ENCODE data around the gene B3GALT4. TPM values are rescaled to one million over a fixed set of nuclear protein-coding genes. Genes with fewer than 3 reads are reported as not detected.
A peak's percentile ranks its signal among the peaks of the same experiment; 100 is the strongest.

B3GALT4 gene
- total and polyA plus RNA-seq, 2 of the 13 experiments (the other 11 are each of a cell fraction or from before 2014, with no cell fraction given), result 0.04 to 0.27 TPM

DNA sequence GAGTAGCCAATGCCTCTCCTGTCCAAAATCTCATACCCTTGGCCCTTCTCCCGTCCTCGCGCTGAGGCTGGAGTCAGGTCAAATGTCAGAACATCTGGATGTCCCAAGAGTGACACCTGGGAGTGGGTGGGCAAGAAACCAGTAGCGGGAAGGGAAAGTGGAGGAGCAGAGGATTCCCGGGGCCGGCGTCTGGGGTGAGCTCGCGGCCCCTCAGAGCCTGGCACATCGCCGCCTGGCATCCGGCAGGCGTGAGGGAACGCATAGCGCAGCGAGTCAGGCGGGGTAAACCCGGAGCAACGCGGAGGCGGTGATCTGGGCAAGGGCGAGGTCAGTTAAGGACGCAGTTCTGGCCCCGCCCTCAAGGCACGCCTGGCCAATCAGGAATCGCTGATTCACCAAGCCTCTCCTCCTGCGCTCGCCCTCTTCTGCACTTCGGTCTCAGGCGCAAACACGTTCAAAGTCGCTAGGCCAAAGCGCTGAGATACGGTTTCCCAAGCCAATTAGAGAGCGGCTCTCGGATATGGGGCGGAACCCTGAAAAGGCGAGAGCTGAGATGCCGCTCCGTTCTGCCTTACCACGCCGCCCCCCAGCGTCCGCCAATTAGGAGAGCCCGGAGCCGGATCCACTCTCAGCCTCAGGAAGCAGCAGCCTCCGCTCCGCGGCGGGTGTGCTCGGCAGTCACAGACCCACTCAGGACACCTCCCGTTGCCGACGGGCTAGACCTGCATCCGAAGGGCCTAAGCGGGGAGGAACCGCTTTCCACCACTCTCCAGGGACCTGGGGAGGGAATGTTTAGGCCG, 27.8 kb upstream of the B3GALT4 start (continued):
- TF ChIP-seq MTF2 (CRISPR knock-in tag; IDR thresholded peaks at IDR 0.05; ENCODE audit: borderline replicate concordance) (0 out of 2 replicates have a peak, but pooled peaks have one; percentile 32), ZBTB7A (CRISPR knock-in tag; IDR thresholded peaks at IDR 0.05) (no peak), RAD51 (IDR thresholded peaks at IDR 0.05; ENCODE audit: borderline replicate concordance) (no peak), MIER3 (CRISPR knock-in tag; IDR thresholded peaks at IDR 0.05; ENCODE audit: borderline replicate concordance) (peak; percentile 72; the same call in 1 of the 2 replicates), ZNF354B (CRISPR knock-in tag; IDR thresholded peaks at IDR 0.05) (no peak; the same call in 1 of the 2 replicates), ZNF713 (CRISPR knock-in tag; IDR thresholded peaks at IDR 0.05) (peak; percentile 30; the same call in 1 of the 2 replicates), ZNF282 (IDR thresholded peaks at IDR 0.05; ENCODE audit: partially characterized antibody) (no peak), THAP11 (CRISPR knock-in tag; IDR thresholded peaks at IDR 0.05) (peak; percentile 76), ATF1 (CRISPR knock-in tag; IDR thresholded peaks at IDR 0.05) (peak; percentile 67; the same call in 1 of the 2 replicates), ZNF768 (CRISPR knock-in tag; IDR thresholded peaks at IDR 0.05) (no peak)
- TF ChIP-seq, protein P1, sequence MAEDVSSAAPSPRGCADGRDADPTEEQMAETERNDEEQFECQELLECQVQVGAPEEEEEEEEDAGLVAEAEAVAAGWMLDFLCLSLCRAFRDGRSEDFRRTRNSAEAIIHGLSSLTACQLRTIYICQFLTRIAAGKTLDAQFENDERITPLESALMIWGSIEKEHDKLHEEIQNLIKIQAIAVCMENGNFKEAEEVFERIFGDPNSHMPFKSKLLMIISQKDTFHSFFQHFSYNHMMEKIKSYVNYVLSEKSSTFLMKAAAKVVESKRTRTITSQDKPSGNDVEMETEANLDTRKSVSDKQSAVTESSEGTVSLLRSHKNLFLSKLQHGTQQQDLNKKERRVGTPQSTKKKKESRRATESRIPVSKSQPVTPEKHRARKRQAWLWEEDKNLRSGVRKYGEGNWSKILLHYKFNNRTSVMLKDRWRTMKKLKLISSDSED (CRISPR knock-in tag; IDR thresholded peaks at IDR 0.05), result no peak
- TF ChIP-seq, protein P2, sequence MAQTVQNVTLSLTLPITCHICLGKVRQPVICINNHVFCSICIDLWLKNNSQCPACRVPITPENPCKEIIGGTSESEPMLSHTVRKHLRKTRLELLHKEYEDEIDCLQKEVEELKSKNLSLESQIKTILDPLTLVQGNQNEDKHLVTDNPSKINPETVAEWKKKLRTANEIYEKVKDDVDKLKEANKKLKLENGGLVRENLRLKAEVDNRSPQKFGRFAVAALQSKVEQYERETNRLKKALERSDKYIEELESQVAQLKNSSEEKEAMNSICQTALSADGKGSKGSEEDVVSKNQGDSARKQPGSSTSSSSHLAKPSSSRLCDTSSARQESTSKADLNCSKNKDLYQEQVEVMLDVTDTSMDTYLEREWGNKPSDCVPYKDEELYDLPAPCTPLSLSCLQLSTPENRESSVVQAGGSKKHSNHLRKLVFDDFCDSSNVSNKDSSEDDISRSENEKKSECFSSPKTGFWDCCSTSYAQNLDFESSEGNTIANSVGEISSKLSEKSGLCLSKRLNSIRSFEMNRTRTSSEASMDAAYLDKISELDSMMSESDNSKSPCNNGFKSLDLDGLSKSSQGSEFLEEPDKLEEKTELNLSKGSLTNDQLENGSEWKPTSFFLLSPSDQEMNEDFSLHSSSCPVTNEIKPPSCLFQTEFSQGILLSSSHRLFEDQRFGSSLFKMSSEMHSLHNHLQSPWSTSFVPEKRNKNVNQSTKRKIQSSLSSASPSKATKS (CRISPR knock-in tag; IDR thresholded peaks at IDR 0.05), result no peak
- TF ChIP-seq, protein P3, sequence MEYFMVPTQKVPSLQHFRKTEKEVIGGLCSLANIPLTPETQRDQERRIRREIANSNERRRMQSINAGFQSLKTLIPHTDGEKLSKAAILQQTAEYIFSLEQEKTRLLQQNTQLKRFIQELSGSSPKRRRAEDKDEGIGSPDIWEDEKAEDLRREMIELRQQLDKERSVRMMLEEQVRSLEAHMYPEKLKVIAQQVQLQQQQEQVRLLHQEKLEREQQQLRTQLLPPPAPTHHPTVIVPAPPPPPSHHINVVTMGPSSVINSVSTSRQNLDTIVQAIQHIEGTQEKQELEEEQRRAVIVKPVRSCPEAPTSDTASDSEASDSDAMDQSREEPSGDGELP (IDR thresholded peaks at IDR 0.05; ENCODE audit: borderline replicate concordance, low read depth), result no peak
- TF ChIP-seq, protein P4, sequence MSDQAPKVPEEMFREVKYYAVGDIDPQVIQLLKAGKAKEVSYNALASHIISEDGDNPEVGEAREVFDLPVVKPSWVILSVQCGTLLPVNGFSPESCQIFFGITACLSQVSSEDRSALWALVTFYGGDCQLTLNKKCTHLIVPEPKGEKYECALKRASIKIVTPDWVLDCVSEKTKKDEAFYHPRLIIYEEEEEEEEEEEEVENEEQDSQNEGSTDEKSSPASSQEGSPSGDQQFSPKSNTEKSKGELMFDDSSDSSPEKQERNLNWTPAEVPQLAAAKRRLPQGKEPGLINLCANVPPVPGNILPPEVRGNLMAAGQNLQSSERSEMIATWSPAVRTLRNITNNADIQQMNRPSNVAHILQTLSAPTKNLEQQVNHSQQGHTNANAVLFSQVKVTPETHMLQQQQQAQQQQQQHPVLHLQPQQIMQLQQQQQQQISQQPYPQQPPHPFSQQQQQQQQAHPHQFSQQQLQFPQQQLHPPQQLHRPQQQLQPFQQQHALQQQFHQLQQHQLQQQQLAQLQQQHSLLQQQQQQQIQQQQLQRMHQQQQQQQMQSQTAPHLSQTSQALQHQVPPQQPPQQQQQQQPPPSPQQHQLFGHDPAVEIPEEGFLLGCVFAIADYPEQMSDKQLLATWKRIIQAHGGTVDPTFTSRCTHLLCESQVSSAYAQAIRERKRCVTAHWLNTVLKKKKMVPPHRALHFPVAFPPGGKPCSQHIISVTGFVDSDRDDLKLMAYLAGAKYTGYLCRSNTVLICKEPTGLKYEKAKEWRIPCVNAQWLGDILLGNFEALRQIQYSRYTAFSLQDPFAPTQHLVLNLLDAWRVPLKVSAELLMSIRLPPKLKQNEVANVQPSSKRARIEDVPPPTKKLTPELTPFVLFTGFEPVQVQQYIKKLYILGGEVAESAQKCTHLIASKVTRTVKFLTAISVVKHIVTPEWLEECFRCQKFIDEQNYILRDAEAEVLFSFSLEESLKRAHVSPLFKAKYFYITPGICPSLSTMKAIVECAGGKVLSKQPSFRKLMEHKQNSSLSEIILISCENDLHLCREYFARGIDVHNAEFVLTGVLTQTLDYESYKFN (CRISPR knock-in tag; conservative IDR thresholded peaks at IDR 0.05), result peak; percentile 88
- TF ChIP-seq, protein P5, sequence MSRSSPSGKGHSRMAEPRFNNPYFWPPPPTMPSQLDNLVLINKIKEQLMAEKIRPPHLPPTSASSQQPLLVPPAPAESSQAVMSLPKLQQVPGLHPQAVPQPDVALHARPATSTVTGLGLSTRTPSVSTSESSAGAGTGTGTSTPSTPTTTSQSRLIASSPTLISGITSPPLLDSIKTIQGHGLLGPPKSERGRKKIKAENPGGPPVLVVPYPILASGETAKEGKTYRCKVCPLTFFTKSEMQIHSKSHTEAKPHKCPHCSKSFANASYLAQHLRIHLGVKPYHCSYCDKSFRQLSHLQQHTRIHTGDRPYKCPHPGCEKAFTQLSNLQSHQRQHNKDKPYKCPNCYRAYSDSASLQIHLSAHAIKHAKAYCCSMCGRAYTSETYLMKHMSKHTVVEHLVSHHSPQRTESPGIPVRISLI (CRISPR knock-in tag; IDR thresholded peaks at IDR 0.05; ENCODE audit: borderline replicate concordance), result no peak
- TF ChIP-seq, protein P6, sequence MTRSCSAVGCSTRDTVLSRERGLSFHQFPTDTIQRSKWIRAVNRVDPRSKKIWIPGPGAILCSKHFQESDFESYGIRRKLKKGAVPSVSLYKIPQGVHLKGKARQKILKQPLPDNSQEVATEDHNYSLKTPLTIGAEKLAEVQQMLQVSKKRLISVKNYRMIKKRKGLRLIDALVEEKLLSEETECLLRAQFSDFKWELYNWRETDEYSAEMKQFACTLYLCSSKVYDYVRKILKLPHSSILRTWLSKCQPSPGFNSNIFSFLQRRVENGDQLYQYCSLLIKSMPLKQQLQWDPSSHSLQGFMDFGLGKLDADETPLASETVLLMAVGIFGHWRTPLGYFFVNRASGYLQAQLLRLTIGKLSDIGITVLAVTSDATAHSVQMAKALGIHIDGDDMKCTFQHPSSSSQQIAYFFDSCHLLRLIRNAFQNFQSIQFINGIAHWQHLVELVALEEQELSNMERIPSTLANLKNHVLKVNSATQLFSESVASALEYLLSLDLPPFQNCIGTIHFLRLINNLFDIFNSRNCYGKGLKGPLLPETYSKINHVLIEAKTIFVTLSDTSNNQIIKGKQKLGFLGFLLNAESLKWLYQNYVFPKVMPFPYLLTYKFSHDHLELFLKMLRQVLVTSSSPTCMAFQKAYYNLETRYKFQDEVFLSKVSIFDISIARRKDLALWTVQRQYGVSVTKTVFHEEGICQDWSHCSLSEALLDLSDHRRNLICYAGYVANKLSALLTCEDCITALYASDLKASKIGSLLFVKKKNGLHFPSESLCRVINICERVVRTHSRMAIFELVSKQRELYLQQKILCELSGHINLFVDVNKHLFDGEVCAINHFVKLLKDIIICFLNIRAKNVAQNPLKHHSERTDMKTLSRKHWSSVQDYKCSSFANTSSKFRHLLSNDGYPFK (CRISPR knock-in tag; IDR thresholded peaks at IDR 0.05; ENCODE audit: borderline replicate concordance), result 0 out of 2 replicates have a peak, but pooled peaks have one; percentile 52
